ENCODE data around the gene TEX22.

TEX22 gene

GRCh38 chr14:105385698-105386365 is 12.5 kb upstream of the TEX22 start:
- no peak for DNase-seq

- DNase-seq, result no peak
These were observed 11.5 kb upstream of the TEX22 start for GRCh38 chr14:105386581-105387529.

GRCh38 chr14:105387530-105387922 is 10.8 kb upstream of the TEX22 start:
- DNase-seq, result no peak

GRCh38 chr14:105388110-105388951 is 10.0 kb upstream of the TEX22 start:
- DNase-seq, result no peak

GRCh38 chr14:105388976-105389375 is 9.4 kb upstream of the TEX22 start:
- no peak for DNase-seq

- no peak for DNase-seq
These were observed 8.8 kb upstream of the TEX22 start for GRCh38 chr14:105389534-105389933.

- DNase-seq, result no peak
These were observed 8.1 kb upstream of the TEX22 start for GRCh38 chr14:105389976-105390848.

- DNase-seq, result no peak
These were observed 7.4 kb upstream of the TEX22 start for GRCh38 chr14:105390849-105391500.

GRCh38 chr14:105391541-105391940 is 6.8 kb upstream of the TEX22 start:
- DNase-seq, result no peak

- DNase-seq, result no peak
These were observed 5.9 kb upstream of the TEX22 start for GRCh38 chr14:105392131-105393090.

- no peak for DNase-seq
These were observed 5.2 kb upstream of the TEX22 start for GRCh38 chr14:105393151-105393550.

GRCh38 chr14:105394714-105395537 is 3.4 kb upstream of the TEX22 start:
- no peak for DNase-seq

GRCh38 chr14:105395538-105395854 is 2.8 kb upstream of the TEX22 start:
- no peak for DNase-seq

- no peak for DNase-seq
These were observed 897 bp upstream of the TEX22 start for GRCh38 chr14:105397350-105397931.

GRCh38 chr14:105398726-105399465 is 558 bp downstream of the TEX22 start:
- no peak for DNase-seq

GRCh38 chr14:105399466-105399775 is 1.1 kb downstream of the TEX22 start:
- no peak for DNase-seq

- no peak for DNase-seq
These were observed 1.7 kb downstream of the TEX22 start for GRCh38 chr14:105400016-105400415.

- no peak for DNase-seq
These were observed 3.4 kb downstream of the TEX22 start for GRCh38 chr14:105401699-105402098.

- no peak for DNase-seq
These were observed 10.3 kb downstream of the TEX22 start for GRCh38 chr14:105408592-105408991.
